Bone marrow (tissue), 2 donors: ENCODE results near the gene COL18A1.

Experiments used
- DNase-seq, 2 donors: peaks; one replicate each; lab custom pipeline; 2025; lab: John Stamatoyannopoulos, UW

The COL18A1 gene

DNA sequence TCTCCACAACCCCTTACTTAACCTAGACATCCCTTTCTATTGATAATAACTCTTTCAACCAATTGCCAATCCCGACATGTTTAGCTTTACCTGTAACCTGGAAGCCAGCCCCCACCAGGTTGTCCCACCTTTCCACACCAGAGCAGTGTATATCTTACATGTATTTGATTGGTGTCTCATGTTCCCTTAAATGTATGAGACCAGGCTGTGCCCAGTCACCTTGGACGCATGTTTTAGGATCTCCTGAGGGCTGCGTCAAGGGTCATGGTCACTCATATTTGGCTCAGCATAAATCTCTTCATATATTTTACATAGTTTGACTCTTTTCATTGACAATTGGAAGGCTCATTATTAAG, 142.6 kb downstream of the COL18A1 start:
- DNase-seq, result no peak

DNA sequence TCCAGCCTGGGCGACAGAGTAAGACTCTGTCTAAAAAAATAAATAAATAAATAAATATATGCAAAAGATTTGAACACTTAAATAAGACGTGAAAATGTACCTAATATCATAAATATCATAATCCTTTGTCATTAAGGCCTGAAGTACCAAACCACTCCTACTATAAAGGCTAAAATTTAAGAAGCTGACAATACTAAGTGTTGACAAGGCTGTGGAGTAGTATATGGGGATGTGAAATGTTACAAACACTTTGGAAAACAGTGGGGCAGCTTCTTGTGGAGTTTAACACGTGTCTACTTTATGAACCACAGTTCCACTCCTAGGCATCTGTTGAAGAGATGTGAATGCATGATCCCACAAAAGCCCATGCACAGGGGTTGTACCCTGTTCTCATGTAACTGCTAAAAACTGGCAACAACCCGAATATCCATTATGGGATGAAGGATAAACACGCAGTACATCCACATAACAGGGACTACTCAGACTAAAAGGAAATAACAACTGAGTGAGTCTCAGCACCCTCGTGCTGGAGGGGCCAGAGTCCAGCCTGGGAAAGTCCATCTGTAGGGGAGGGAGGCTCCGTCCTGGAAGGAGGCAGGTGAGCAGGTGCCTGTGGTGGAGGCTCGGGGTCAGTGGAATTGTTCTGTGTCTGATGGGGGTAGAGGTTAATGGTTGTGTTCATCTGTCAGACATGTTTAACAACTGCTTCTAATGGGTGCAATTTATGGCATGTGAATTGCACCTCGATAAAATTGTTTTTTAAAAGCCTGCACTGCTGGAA, 143.9 kb downstream of the COL18A1 start:
- no peak for DNase-seq

DNA sequence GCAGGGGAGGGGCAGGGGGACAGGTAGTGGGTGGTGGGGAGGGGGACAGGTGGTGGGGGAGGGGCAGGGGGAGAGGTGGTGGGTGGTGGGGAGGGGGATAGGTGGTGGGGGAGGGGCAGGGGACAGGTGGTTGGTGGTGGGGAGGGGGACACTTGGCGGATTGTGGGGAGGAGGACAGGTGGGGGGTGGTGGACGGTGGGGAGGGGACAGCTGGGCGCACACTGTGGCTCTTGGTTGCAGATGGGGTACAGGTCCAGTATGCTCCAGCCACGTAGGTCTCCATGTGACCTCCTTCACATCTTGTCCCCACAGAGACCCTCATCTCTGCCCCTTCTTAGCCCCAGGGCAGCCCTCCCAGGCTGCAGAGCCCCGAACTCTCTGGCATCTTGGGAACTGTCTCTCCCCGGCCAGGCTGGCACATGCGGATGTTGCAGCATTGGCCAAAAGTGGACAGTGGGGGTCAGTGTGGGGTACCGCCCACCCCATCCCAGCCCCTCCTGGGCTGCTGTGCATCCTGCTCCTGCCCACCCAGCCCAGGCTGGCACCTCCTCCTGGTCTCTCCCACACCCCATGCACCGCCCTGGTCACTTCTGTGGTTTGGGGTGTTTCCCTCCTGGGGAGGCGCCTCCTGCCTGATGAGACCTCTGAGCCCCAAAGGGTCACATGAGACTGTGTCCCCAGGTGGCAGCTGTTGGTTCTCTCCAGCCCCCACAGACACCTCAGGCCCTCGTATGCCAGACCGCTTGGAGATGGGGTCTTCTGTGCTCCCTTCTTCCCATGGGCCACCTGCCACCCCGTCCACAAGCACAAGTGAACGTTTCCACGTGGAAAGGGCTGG, 144.9 kb downstream of the COL18A1 start:
- no peak for DNase-seq

DNA sequence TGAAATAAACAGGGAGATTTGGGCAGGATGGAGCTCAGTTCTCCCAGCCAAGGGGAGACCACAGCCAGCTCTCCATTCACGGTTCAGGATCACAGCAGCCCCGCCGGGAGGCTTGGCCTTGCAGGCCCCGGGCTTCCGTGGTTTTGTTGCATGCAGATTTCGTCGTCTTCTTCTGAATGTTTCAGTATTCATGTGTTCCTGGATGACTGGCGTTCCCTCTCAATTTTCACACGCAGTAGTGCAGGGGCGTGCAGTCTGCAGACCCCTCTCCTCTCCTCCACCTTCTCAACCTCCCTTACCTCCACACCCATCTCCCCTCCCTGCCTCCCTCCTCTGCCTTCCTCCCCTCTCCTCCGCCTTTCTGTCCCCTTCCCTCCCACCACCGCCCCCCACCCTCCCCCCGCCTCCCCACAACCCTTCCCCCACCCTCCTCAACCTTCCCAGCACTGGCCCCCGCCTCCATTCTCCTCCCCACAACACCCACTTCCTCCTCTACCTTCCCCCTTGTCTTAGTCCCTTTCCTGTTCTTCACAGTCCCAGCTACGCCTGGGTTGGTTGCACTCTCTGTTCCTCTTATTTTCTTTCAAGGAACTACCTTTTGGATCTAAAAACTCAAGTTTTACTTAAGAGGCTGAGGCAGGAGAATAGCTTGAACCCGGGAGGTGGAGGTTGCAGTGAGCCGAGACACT, 145.7 kb downstream of the COL18A1 start:
- peak in 1 of 2 donors; percentile 85 for DNase-seq

DNA sequence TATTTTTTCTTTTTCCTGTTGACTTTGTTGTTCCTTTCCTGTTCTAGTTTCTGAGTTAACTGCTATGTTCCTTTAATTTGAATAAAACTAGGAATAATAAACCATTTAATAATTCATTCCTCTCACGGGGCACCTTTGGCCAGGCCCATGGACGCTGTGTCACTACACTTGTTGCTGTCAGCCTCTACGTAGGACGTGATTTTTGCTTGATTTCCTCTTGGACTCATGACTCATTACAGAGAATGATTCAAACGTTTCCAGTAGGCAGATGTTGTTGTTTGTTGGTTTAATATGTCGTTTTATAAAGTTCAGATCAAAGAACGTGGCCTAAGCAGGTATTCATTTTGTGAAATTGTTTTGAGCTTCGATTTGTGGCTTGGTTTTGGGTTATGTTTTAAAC, 146.4 kb downstream of the COL18A1 start:
- peak in 1 of 2 donors; percentile 73 for DNase-seq

DNA sequence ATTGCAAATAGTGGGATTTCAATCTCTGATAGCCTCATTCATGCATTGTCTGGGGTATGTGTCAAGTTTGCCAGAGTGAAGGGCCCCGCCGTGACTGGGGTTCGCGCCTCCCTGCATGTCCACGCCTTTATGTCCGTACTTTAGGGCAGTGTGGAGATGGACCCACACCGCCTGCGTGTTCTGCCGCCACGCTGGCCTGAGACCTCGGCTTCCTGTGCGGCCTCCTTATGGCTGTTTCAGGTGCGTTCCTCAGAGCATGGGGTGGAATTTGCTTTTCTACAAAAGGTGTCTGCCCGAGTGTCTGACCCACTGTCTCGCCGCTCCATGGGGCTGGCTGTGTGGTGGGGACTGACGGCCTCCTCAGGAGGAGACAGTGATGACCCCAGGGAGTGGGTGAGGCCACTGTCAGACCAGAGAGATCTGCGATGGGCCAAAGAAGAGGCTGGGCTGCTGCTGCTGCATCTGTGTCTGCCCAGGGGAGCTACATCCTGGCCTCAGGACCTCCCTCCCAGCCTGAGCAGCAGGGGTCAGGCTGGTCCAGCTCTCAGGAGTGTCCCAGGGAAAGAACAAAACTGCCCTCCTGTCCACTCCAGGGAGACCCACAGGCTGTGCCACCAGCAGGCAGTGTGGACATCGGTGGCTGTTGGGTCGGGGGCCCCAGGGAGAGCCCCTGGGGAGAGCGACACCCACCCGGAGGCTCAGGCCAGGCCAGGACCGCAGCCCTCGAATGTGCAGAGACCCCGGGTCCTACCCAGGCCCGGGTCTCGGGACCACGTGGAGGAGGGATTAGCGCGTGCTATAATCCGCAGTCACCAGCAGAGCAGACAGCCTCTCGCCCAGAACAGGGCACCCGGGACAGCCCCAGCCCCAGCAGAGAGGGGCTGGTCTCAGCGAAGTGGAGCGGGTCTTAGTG, 147.1 kb downstream of the COL18A1 start:
- no peak for DNase-seq

DNA sequence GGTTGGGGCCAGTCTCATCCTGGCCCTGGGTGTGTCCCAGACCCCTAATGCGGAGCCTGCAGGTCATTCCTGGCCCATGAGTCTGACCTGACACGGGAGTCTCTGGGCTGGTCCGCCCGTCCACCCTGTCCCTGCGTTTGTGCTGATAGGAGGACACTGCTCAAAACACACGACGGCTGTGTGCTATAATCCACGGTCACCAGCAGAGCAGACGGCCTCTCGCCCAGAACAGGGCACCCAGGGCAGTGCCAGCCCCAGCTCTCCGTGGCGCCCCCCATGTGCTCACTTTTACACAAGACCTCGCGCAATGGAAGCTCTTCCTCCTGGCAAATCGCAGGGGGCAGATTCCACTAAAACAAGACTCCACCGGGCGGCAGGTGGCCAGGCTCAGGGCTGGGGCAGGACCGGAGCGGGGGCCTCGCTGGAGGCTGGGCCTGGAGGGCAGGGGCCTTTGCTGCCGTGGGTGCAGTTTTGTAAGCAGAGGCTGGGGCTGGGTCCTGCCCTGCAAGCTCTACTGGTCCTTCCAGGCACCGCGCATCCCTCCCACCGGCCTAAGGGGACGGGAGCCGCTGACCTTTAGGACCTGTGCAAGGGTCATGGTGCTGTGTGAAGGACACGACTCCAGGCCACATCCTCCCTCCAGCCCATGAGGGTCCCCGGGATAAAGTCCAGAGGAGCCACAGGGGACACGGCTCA, 147.9 kb downstream of the COL18A1 start:
- DNase-seq, result no peak

DNA sequence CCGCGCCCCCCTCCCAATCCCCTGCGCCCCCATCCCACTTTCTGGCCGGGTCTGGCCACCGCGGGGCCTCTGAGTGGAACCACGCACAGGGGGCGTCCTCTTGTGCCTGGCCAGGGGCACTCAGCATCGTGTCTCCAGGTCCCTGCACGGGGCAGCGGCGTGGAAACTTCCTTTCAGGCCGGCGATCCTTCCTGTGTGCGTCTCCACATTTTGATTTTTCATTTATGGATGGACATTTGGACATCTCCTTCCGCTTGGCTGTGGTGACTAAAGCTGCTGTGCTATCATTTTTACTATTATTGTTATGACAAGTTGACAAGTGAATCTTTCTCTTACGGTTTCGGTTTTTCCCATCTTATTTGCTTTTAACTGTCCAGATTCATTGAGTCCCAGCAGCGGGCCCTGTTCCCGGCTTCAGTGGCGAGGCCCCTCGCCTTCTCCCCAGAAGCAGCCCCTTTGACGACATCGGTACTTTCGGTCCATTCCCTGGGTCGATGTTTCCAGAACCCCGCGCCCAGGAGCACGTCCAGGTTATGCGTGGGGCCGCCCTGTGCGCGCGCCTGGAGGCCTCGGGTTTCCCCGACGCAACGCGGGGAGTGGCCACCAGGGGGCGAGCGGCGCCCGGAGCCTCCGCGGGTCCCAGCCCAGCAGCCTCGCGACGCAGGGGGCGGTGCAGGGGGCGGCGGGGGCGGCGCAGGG, 149.7 kb downstream of the COL18A1 start:
- peak in 1 of 2 donors; percentile 57 for DNase-seq

DNA sequence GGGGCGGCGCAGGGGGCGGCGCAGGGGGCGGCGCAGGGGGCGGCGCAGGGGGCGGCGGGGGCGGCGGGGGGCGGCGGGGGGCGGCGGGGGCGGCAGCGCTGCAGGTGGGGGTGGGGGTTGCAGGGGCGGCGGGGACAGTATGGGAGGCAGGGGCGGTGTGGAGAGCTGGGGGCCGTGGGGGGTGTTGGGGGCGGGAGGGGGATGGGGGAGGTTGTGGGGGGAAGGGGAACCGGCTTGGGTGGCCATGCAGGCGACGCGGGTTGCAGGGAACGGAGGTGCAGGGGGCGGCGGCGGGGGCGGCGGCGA, 150.2 kb downstream of the COL18A1 start:
- DNase-seq, result no peak

DNA sequence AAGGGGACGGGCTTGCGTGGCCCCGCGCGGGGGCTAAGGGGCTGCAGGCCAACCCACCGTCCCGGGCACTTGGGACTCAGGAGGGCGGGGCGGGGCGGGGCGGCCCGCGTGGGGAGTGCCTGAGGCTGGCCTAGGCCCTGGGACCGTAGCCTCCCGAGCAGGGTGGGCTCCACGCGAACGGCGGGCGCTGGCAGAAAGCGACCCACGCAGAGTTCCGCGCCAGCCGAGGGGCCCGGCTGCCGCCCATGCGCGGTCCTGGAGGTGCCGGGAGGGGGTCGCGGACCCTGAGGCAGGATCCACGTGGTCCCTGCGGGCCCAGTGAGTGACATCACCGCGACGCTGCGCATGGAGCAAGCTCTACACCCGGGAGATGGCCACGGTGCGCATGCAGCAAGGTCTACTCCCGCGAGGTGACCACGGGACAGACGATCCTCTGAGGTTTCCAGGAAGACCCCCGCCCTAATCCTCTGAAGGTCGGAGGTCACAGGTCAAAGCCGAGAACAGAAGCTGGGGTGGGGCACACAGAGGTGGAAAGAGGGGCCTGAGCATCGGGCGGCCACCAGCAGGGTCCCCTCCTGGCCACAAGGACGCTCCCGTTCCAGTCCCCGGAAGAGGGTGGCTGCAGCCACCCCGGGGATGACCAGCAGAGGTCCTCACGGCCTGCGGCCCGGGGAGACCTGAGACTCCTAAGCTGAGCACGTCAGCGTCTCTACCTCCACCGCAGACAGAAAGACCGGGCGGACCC, 150.8 kb downstream of the COL18A1 start:
- DNase-seq, result peak in 1 of 2 donors; percentile 37

DNA sequence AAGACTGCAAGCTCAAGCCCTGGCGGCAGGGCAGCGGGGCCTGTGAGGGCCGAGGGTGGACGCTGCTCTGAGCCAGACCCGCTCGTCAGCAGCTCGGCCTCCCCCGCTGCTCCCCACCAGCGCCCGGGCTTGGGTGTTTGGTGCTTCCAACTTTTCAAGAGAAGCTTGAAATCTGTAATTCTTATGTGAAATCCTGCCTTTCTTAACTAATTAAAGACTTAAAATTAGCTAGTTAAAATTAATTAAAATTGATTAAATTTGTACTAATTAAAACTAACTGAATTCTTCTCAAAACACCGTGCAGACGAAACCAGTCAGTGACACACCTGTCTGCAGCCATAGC, 151.3 kb downstream of the COL18A1 start:
- no peak for DNase-seq

DNA sequence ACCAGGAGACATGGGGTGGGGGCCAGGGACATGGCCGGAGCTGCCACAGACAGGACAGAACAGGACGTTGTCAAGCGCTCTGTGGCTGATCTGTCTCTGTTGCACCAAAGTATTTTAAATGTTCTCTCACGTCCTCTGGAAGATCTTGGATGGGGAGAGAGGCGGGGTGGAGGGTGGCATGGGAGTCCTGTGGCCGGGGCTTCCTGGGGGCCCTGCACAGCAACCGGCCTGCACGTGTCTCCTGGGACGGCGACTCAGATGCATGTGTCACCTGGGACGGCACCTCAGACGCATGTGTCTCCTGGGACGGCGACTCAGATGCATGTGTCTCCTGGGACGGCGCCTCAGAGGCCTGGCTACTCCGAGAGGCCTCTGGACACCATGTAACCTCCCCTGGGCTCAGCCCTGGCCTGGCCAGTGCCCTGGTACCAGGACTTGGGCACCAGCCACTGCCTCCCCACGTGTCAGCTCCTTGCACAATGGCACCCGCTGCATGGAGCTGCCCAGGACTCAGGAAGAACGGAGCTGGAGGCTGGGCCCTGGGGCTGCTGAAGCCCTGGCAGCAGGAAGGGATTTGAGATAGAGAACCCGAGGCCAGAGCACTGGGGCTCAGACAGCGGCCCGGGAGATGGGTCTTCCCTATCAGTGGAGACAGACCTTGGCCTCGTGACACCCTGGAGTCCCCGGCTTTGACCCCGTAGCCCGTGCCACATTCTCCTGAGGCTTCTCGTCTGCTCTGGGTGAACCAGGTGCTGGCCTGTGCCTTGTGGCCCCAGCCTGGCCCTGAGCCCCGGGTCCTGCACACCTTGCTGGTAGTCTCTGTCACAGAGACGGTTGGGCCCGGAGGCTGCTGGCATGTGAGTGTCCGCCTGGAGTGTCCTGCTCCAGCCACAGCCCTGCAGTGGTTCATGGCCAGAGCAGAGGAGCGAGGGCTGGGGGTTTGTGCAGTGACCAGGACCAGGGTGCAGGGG, 152.0 kb downstream of the COL18A1 start:
- DNase-seq, result no peak

DNA sequence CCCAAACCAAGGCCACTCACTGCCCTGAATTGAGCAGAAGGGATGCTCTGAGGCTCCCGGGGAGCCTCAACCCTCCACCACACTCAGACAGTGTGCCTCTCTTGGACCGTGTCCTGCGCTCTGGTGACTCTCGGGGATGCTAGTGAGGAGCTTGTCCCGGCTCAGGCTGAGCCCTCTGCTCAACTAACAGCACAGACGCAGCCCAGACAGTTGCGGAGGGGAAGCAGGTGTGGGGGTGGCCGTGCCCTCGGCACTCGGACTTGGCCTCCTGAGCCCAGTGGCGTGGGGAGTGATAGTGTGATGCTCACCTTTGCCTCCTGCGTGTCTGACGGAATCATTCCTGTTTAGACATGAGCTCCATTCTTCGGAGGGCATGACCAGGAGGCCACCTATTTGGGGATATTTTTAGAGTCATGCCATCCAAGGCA, 152.7 kb downstream of the COL18A1 start:
- no peak for DNase-seq

DNA sequence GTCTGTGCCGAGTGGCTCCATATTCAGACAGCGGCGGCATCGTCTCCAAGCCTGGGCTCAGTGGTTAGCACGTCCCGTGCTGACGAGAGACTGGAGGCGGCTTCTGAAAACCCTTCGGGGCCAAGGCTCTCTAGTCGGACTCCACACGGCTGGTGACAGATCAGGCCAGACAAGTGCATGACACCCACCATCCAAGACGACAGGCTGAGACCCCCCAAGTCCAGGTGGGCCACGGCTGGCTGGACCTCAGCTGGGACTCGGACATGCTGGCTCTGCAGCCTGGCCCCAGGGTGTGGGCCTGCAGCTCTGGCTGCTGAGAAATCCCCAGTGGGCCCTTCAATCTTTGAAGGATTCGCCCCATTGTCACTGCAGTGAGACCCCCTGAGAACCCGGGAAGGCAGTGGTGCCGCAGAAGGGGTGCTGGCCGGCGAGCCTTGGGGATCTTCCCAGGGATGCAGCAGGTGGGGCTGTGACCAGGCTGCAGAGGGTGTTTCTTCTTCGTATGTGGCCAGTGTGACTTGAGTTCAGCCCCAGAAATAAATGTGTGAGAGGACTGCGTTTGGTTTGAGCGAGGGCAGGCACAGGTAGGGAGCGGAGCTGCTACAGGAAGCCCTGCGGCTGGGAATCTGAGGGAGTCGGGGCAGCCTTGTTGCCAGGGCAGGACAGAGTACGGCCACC, 153.2 kb downstream of the COL18A1 start:
- DNase-seq, result no peak

DNA sequence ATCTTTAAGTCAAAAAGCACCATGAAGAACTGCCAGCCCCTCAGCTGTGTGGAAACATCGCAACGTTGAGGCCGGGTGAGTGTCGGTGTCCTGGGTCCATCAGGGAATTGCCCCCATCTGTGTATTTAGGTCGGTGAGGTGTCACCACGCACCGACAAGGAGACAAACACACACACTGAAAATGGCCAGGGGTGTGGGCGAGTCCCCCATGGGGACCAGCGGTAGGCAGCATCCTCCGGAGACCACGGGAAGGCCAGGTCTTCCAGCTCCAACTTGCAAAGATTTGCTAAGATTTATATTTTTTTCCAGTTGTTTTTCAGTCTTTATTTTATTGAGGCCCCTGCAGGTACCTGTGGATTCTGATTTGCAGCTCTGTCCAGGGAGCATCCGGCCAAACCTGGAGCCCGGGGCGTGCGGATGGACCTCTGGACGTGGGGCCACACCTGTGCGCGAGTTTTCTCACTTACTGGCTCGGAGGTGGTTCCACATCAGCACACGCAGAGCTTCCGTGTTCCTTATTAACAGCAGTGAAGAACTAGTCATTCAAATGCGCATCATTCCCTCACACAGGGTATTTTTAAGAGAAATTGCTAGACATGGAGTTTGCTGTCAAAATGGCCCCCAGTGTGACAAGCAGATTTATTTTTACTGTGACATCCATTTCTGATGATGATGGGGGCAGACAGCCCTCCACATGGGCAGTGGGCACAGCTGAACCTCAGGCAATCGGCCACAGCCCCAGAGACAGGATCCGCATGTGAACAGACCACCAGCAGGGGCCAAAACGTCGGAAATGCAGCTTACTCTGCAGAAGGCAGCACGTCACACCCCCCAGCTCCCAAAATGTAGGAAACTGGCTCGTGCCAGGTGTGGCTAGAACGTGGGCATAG, 154.5 kb downstream of the COL18A1 start:
- no peak for DNase-seq

DNA sequence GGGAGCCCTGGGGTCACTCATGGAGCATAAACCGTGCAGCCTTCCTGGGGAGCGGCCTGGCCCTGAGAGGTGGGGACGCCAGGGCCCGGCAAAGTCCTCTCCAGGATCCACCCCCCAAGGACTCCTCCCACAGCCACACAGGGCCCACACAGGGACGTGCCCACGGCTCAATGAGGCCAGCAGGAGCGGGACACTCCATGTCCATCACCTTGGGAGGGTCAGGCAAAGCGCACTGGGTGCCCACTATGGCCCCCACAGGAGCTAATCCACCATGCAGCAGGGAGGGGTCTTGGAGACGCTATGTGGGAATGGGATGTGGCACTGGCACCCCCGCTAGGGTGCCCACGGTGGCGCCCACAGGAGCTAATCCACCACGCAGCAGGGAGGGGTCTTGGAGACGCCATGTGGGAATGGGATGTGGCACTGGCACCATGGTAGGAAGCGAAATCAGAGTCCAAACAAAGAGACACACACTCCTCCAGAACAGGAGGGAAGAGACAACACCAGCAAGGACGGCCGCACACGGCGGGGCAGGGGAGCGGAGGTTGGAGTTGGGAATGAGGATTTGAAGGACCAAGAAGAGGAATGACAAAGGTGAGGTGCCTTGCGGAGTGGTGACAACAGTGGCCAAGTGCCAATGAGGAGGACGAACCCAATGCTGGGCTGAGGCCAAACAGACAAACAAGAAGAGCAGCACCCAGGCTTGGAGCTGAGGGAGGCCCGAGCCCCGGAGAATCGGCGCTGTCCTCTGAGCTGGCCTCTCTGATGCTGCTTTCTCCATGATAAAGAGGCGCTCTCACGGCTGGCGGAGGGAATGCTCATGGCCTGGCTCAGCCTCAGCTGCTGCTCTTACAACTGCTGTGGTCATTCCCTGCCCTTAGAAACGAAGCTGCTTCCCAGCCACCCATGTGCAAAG, 155.4 kb downstream of the COL18A1 start:
- no peak for DNase-seq
